ENCODE results near the gene NOL4L.

Gene NOL4L

DNA sequence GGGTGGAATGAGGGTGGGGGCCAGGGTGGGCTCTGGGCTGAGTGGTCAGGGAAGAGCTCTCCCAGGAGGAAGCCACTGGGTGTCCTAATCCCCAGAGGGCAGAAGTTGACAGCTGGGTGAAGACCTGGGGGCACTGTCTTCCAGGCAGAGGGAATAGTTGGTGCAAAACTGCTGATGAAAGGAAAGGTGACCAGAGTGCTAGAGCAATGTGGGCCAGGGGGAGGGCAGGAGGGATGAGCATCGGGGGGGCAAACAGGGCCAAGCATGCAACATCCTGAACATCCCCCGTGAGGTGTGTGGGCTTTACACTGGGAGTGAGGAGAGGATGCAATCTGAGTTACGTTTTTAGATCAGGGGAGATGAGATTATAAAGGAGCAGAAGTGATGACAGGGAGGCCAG, 97.8 kb downstream of the NOL4L start:
- H3K36me3 Mint-ChIP-seq (ENCODE audit: low read depth), result peaks cover 5% of the 10 kb centered on the region
- no peaks in the 10 kb centered on the region for H3K27me3 Mint-ChIP-seq
- no peak overlapping the region for H3K27ac Mint-ChIP-seq
- H3K4me1 Mint-ChIP-seq (ENCODE audit: low read depth), result peaks cover 33% of the 10 kb centered on the region
- DNase-seq, result no peak
- H3K9me3 Mint-ChIP-seq, result no peaks in the 10 kb centered on the region
- no peak overlapping the region for H3K4me3 Mint-ChIP-seq

GRCh38 chr20:32485770-32486478, 99.2 kb downstream of the NOL4L start:
- no peak for DNase-seq
- Mint-ChIP-seq H3K27ac (peak overlapping the region; percentile 86), H3K4me1 (ENCODE audit: low read depth) (peaks cover 31% of the 10 kb centered on the region)

DNA sequence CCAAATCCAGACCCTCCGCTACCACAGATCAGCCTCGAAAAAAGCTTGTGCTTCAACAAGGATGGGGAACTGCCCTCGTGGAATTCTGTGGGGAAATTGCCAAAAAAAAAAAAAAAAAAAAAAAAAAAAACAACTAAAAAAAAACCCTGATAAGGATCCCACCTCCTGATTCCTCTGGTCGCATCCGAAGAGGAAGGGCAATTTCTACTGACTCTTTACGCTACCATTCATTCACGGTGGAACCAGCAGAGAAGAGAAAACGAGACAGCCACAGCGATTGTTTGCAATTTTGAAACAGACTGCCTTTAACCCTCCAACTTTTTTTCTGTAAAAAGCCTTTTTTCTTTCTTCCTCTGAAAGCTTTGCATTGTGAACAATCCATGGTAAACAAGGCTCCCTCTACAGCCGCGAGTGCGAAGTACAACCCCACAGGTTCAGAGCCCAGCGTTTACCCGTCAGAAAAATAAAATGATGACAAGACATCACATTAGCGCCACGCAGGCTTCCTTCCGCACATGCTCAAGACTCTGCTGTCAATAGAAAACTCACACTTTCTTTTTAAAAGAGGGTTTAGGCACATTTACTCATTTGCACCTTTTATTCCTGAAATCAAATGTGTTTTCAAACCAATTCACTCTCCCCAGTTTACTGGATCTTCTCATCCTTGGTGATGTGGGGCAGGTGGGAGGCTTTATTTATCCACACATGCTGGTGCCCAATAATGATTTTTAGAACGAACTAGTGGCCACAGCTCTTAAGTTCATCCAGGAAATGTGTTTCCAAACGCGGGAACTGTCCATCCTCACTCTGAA, 100.0 kb downstream of the NOL4L start:
- H3K4me3 Mint-ChIP-seq, result peak overlapping the region; percentile 82
- H3K27me3 Mint-ChIP-seq, result no peaks in the 10 kb centered on the region
- peaks cover 35% of the 10 kb centered on the region for H3K4me1 Mint-ChIP-seq (ENCODE audit: low read depth)
- DNase-seq, result peak; percentile 80
- peaks cover 5% of the 10 kb centered on the region for H3K36me3 Mint-ChIP-seq (ENCODE audit: low read depth)
- H3K9me3 Mint-ChIP-seq, result no peaks in the 10 kb centered on the region
- H3K27ac Mint-ChIP-seq, result peak overlapping the region; percentile 86

More at GRCh38 chr20:32485770-32486478, 99.2 kb downstream of the NOL4L start:
- no peak overlapping the region for H3K4me3 Mint-ChIP-seq
- no peaks in the 10 kb centered on the region for H3K9me3 Mint-ChIP-seq
- no peaks in the 10 kb centered on the region for H3K27me3 Mint-ChIP-seq
- H3K36me3 Mint-ChIP-seq (ENCODE audit: low read depth), result peaks cover 5% of the 10 kb centered on the region

DNA sequence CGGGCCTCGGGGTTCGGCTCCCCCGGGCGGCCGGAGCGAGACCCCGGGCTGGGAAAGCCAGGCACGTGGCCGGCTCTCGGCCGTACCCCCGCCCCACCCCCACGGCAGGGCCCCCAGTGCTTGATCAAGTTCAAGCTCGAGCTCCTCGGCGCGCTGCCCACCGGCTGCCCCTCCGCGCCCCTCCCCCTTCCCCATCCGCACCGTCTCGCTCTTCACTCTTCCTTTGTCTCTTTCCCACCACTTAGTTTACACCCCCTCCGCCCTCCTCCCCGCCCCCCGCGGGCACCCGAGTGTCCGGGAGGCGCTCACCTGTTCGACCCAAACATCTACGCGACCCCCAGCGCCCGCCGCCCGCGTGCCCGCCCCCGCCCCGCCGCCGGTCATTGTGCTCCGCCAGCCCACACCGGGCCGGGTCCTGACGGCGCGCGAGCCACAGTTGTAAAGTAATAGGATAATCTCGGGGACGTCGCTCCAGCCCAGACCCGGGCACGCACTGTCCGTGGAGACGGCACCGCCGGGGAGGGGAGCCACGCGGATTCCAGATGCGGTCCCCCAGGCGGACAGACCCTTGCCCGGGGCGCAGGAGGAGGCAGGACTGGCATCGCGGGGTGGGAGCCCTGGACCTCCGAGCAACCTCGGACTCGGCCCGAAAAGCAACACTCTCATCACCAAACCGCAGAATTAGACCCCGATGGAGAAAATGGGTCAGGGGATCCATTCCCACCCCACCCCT, 100.7 kb downstream of the NOL4L start:
- peaks cover 5% of the 10 kb centered on the region for H3K36me3 Mint-ChIP-seq (ENCODE audit: low read depth)
- peak overlapping the region; percentile 52 for H3K27ac Mint-ChIP-seq
- DNase-seq, result peak; percentile 59
- peak overlapping the region; percentile 82 for H3K4me3 Mint-ChIP-seq
- H3K9me3 Mint-ChIP-seq, result no peaks in the 10 kb centered on the region
- no peaks in the 10 kb centered on the region for H3K27me3 Mint-ChIP-seq
- H3K4me1 Mint-ChIP-seq (ENCODE audit: low read depth), result peaks cover 42% of the 10 kb centered on the region

- DNase-seq, result peak; percentile 76
- Mint-ChIP-seq H3K4me3 (peak overlapping the region; percentile 79), H3K27me3 (no peaks in the 10 kb centered on the region), H3K9me3 (no peaks in the 10 kb centered on the region), H3K36me3 (ENCODE audit: low read depth) (peaks cover 5% of the 10 kb centered on the region), H3K27ac (peak overlapping the region; percentile 72), H3K4me1 (ENCODE audit: low read depth) (peaks cover 45% of the 10 kb centered on the region)
These were observed 101.5 kb downstream of the NOL4L start for GRCh38 chr20:32483351-32484224.

- Mint-ChIP-seq H3K36me3 (ENCODE audit: low read depth) (peaks cover 3% of the 10 kb centered on the region), H3K4me1 (ENCODE audit: low read depth) (peaks cover 49% of the 10 kb centered on the region), H3K4me3 (peak overlapping the region; percentile 80), H3K27me3 (no peaks in the 10 kb centered on the region), H3K27ac (peak overlapping the region; percentile 75), H3K9me3 (no peaks in the 10 kb centered on the region)
- peak; percentile 55 for DNase-seq
These were observed 102.5 kb downstream of the NOL4L start for GRCh38 chr20:32482442-32483261.

- peaks cover 55% of the 10 kb centered on the region for H3K4me1 Mint-ChIP-seq (ENCODE audit: low read depth)
- no peak overlapping the region for H3K27ac Mint-ChIP-seq
- no peak for DNase-seq
- peaks cover 3% of the 10 kb centered on the region for H3K36me3 Mint-ChIP-seq (ENCODE audit: low read depth)
- H3K27me3 Mint-ChIP-seq, result no peaks in the 10 kb centered on the region
- peak overlapping the region; percentile 80 for H3K4me3 Mint-ChIP-seq
- H3K9me3 Mint-ChIP-seq, result no peaks in the 10 kb centered on the region
These were observed 103.0 kb downstream of the NOL4L start for GRCh38 chr20:32482143-32482441.

DNA sequence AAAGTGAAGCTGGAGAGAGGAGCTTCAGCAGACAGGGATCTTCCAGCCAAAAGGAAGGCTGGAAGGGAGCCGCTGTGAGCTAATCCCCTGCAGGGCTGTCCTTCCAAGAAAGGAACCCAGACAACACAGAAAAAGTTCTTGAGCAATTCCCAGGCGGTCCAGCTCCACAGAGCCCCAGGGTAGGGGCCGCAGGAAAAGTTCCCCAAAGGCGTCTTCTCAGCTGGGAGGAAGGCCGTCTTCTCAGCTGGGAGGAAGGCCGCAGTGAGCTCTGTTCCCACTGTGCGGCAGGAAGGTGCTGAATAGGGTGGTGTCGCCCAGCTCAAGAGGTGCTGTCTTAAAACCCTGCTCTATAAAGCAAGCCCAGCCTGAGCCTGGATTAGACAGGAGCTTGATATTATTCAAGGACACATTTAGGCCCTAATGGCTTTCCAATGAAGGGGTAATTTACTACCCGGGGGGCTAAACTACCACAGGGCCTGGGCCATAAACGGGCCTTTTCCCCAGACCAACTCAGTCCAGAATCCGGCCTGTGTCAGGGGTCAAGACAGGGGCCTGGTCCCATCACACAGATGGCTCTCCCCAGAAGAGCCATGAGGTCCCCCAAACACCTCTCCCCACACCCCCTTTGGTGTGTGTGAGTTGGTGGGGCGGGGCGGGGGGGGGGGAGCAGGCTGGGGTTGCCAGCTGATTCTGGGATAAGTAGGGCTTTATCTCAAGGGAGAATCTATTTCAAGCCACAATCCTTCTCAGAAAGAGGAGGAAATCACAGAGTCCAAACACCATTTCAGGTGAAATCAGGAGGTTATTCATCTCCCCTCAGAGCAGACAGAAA, 103.6 kb downstream of the NOL4L start:
- H3K27ac Mint-ChIP-seq, result no peak overlapping the region
- peaks cover 58% of the 10 kb centered on the region for H3K4me1 Mint-ChIP-seq (ENCODE audit: low read depth)

DNA sequence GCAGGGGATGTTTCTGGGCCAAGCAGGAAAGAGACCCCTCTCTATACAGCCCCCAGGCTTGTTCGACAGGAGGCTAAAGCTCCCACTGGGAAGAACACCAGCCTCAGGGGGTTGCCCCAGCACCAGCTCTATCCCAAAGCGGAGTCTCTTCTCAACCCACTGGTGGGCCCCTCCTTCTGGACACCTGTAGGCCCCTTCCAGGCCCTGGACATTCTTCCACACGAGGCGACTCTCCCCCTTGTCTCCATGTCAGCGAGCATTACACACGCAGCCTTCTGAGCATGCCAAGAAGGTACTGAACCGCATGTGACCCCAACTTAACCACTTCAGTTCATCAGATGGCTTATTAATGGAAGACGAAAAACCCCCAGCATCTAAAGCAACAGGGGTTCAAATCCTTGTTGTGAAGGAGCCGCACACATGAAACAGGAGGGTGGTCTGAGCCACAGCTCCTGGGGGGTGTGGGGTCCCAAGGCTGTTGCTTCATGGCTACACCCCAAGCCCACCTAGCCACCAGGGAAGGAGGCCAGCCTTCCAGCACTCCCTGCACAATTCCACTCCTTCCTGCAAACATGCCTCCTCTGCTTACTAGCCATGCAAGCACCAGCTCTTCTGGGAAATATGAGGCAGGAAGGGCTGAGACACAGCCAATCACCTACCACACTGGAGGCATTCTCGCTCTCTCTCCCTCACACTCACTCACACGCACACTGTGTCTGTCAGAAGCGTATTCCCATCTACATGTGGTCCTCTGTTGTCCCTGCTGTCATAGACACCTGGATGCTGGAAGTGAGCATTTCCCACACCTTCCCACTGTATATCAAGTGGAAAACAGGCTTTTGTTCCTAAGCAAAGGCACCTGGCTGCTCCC, 104.5 kb downstream of the NOL4L start:
- H3K27me3 Mint-ChIP-seq, result no peaks in the 10 kb centered on the region
- peaks cover 60% of the 10 kb centered on the region for H3K4me1 Mint-ChIP-seq (ENCODE audit: low read depth)
- no peaks in the 10 kb centered on the region for H3K36me3 Mint-ChIP-seq (ENCODE audit: low read depth)
- no peak overlapping the region for H3K4me3 Mint-ChIP-seq
- H3K27ac Mint-ChIP-seq, result peak overlapping the region; percentile 13
- DNase-seq, result no peak
- no peaks in the 10 kb centered on the region for H3K9me3 Mint-ChIP-seq

More for the DNA sequence above, 103.6 kb downstream of the NOL4L start:
- no peak for DNase-seq
- Mint-ChIP-seq H3K27me3 (no peaks in the 10 kb centered on the region), H3K9me3 (no peaks in the 10 kb centered on the region), H3K36me3 (ENCODE audit: low read depth) (peaks cover 1% of the 10 kb centered on the region), H3K4me3 (peak overlapping the region; percentile 80)

DNA sequence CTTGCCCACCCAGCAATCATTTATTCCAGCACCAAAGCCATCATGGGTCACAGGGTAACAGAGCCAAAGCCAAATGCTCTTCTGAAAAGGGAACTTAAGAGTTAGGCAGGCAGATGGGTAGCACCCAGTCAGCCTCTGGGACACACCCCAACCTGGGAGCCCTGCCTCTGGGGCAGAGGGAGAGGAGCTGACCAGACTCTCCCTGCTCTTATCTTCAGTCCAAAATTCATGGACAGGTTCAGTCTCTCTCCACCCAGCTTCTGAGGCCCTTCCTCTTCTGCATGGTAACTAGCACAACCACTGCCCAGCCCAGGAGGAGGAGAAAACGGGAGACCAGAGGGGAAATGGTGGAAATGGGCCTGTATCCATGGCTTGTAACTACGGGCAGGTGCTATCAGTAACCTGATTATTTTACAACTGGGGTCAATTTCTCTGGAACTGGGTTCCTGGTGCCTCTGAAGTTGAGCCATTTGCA, 105.4 kb downstream of the NOL4L start:
- no peak for DNase-seq

GRCh38 chr20:32479012-32479411, 106.1 kb downstream of the NOL4L start:
- Mint-ChIP-seq H3K36me3 (ENCODE audit: low read depth) (no peaks in the 10 kb centered on the region), H3K4me3 (no peak overlapping the region), H3K4me1 (ENCODE audit: low read depth) (peaks cover 55% of the 10 kb centered on the region), H3K27ac (peak overlapping the region; percentile 37), H3K27me3 (no peaks in the 10 kb centered on the region), H3K9me3 (no peaks in the 10 kb centered on the region)
- no peak for DNase-seq

More for the DNA sequence above, 105.4 kb downstream of the NOL4L start:
- Mint-ChIP-seq H3K9me3 (no peaks in the 10 kb centered on the region), H3K27ac (peak overlapping the region; percentile 81), H3K4me3 (no peak overlapping the region), H3K4me1 (ENCODE audit: low read depth) (peaks cover 58% of the 10 kb centered on the region), H3K27me3 (no peaks in the 10 kb centered on the region), H3K36me3 (ENCODE audit: low read depth) (no peaks in the 10 kb centered on the region)

- H3K4me3 Mint-ChIP-seq, result no peak overlapping the region
- H3K27ac Mint-ChIP-seq, result peak overlapping the region; percentile 12
- peaks cover 2% of the 10 kb centered on the region for H3K36me3 Mint-ChIP-seq (ENCODE audit: low read depth)
- H3K27me3 Mint-ChIP-seq, result no peaks in the 10 kb centered on the region
- no peaks in the 10 kb centered on the region for H3K9me3 Mint-ChIP-seq
- H3K4me1 Mint-ChIP-seq (ENCODE audit: low read depth), result peaks cover 56% of the 10 kb centered on the region
- DNase-seq, result no peak
These were observed 106.6 kb downstream of the NOL4L start for GRCh38 chr20:32478576-32478975.

Measured in activated T-cell treated with anti-CD3 and anti-CD28 coated beads, Interleukin-2, amount 50 U/mL, for 24 hours (primary cell).